ENCODE data around the gene PAWR.

Gene PAWR

DNA sequence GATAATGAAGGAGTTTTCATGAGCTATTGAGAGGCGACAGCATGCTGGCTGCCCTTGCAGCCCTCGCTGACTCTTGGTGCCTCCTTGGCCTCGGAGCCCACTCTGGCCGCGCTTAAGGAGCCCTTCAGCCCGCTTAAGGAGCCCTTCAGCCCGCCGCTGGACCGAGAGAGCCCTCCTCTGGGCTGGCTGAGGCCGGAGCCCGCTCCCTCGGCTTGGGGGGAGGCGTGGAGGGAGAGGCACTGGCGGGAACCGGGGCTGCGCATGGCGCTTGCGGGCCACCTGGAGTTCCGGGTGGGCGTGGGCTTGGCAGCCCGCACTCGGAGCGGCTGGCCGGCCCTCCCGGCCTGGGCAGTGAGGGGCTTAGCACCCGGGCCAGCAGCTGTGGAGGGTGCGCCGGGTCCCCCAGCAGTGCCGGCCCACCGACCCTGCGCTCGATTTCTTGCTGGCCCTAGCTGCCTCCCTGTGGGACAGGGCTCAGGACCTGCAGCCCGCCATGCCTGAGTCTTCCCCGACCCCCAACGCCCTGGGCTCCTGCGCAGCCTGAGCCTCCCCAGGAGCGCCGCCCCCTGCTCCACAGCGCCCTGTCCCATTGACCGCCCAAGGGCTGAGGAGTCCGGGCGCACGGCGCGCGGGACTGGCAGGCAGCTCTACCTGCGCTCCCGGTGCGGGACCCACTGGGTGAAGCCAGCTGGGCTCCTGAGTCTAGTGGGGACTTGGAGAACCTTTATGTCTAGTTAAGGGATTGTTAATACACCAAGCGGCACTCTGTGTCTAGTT is 20.1 kb upstream of the PAWR start:
- no peak for TF ChIP-seq EZH2 (optimal IDR thresholded peaks at IDR 0.05; ENCODE audit: low read depth, low read length)
- no peak for TF ChIP-seq EZH2phosphoT487 (IDR thresholded peaks at IDR 0.05; ENCODE audit: low read length)
- TF ChIP-seq CTCF (IDR thresholded peaks at IDR 0.05; ENCODE audit: low read length) = no peak
- no peaks in the 10 kb centered on the region for H3K4me1 ChIP-seq (ENCODE audit: low read length)
- no peaks in the 10 kb centered on the region for H3K27me3 ChIP-seq (replicated peaks; ENCODE audit: insufficient read depth, low read length)
- no peaks in the 10 kb centered on the region for H3K36me3 ChIP-seq (replicated peaks; ENCODE audit: insufficient read depth, low read length)
- H3K4me2 ChIP-seq (ENCODE audit: low read depth, low read length) = no peak overlapping the region
- no peak overlapping the region for H2AFZ ChIP-seq (ENCODE audit: low read length)
- no peak overlapping the region for H3K27ac ChIP-seq (ENCODE audit: low read length)
- H3K9me2 ChIP-seq (replicated peaks; ENCODE audit: insufficient read depth, low read length) = no peaks in the 10 kb centered on the region
- H3K9me3 ChIP-seq (replicated peaks; ENCODE audit: insufficient read depth, low read length) = no peaks in the 10 kb centered on the region
- H3K79me2 ChIP-seq (ENCODE audit: low read length) = no peaks in the 10 kb centered on the region
- no peak overlapping the region for H3K4me3 ChIP-seq (ENCODE audit: low read length)
- DNase-seq = no peak
- H3K9ac ChIP-seq (ENCODE audit: low read length) = no peak overlapping the region
- no peaks in the 10 kb centered on the region for H4K20me1 ChIP-seq (ENCODE audit: insufficient read depth, low read length)
- H3F3A ChIP-seq (ENCODE audit: insufficient read depth, low read length) = no peaks in the 10 kb centered on the region

DNA sequence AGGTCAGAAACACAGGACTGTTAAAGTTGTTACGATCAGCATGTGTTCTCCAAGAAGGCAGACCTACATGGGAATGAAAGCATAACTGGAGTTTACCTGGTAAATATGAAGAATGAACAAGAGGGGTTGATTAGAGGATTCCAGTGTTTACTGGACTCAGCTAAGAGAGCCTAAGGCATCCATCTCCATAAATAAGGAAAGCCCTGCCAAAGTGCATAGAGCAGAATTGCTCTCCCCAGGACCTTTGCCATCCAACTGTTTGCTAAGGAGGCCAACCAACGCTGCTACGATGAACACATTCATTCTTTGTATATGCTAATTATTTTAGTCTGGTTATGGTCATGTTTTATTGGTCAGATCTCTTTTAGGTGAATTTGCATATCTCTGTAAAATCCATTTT is 17.1 kb upstream of the PAWR start:
- H3K36me3 ChIP-seq (replicated peaks; ENCODE audit: insufficient read depth, low read length) = no peaks in the 10 kb centered on the region
- H3K27me3 ChIP-seq (replicated peaks; ENCODE audit: insufficient read depth, low read length) = no peaks in the 10 kb centered on the region
- H3K79me2 ChIP-seq (ENCODE audit: low read length) = no peaks in the 10 kb centered on the region
- no peak overlapping the region for H2AFZ ChIP-seq (ENCODE audit: low read length)
- H4K20me1 ChIP-seq (ENCODE audit: insufficient read depth, low read length) = no peaks in the 10 kb centered on the region
- TF ChIP-seq CTCF (IDR thresholded peaks at IDR 0.05; ENCODE audit: low read length) (no peak), EZH2 (optimal IDR thresholded peaks at IDR 0.05; ENCODE audit: low read depth, low read length) (no peak), EZH2phosphoT487 (IDR thresholded peaks at IDR 0.05; ENCODE audit: low read length) (no peak)
- no peak for DNase-seq
- no peaks in the 10 kb centered on the region for H3K9me3 ChIP-seq (replicated peaks; ENCODE audit: insufficient read depth, low read length)
- no peaks in the 10 kb centered on the region for H3K9me2 ChIP-seq (replicated peaks; ENCODE audit: insufficient read depth, low read length)
- no peak overlapping the region for H3K4me2 ChIP-seq (ENCODE audit: low read depth, low read length)
- no peaks in the 10 kb centered on the region for H3K4me1 ChIP-seq (ENCODE audit: low read length)
- H3K9ac ChIP-seq (ENCODE audit: low read length) = no peak overlapping the region
- H3K27ac ChIP-seq (ENCODE audit: low read length) = no peak overlapping the region
- H3K4me3 ChIP-seq (ENCODE audit: low read length) = no peak overlapping the region
- no peaks in the 10 kb centered on the region for H3F3A ChIP-seq (ENCODE audit: insufficient read depth, low read length)

DNA sequence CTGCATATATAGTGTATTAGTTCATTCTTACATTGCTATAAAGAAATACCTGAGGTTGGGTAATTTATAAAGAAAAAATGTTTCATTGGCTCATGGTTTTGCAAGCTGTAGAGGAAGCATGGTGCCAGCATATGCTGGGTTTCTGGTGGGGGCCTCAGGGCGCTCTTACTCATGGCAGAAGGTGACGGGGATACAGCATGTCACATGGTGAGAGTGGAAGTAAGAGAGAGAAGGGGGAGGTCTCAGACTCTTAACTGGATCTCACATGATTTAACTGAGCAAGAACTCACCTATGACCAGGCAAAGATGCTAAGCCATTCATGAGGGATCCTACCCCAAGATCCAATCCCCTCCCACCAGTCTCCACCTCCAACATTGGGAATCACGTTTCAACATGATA is 15.9 kb upstream of the PAWR start:
- Histone ChIP-seq H3K9ac (ENCODE audit: low read length) (no peak overlapping the region), H3K4me3 (ENCODE audit: low read length) (no peak overlapping the region), H3K79me2 (ENCODE audit: low read length) (no peaks in the 10 kb centered on the region), H3K36me3 (replicated peaks; ENCODE audit: insufficient read depth, low read length) (no peaks in the 10 kb centered on the region), H3K27me3 (replicated peaks; ENCODE audit: insufficient read depth, low read length) (no peaks in the 10 kb centered on the region), H3F3A (ENCODE audit: insufficient read depth, low read length) (no peaks in the 10 kb centered on the region), H3K4me2 (ENCODE audit: low read depth, low read length) (no peak overlapping the region), H4K20me1 (ENCODE audit: insufficient read depth, low read length) (no peaks in the 10 kb centered on the region), H3K9me3 (replicated peaks; ENCODE audit: insufficient read depth, low read length) (no peaks in the 10 kb centered on the region), H3K27ac (ENCODE audit: low read length) (no peak overlapping the region), H2AFZ (ENCODE audit: low read length) (no peak overlapping the region), H3K4me1 (ENCODE audit: low read length) (no peaks in the 10 kb centered on the region), H3K9me2 (replicated peaks; ENCODE audit: insufficient read depth, low read length) (no peaks in the 10 kb centered on the region)
- TF ChIP-seq CTCF (IDR thresholded peaks at IDR 0.05; ENCODE audit: low read length) (no peak), EZH2phosphoT487 (IDR thresholded peaks at IDR 0.05; ENCODE audit: low read length) (no peak), EZH2 (optimal IDR thresholded peaks at IDR 0.05; ENCODE audit: low read depth, low read length) (no peak)
- no peak for DNase-seq

Data from MM.1S (cell line).